ENCODE data around the gene CDH8. TPM values are rescaled to one million over a fixed set of nuclear protein-coding genes. Genes with fewer than 3 reads are reported as not detected.
"Not testable (repeated sequence)": the region's sequence is repeated elsewhere in the genome, so short reads cannot be mapped to it uniquely, and the experiment has no call there.

CDH8 gene
- total RNA-seq, 1 donor from 2014 or later, result 0.48 TPM

- ATAC-seq, result no peak
Measured at GRCh38 chr16:61842666-61843065, 193.6 kb downstream of the CDH8 start.

GRCh38 chr16:61836804-61837393 lies 199.3 kb downstream of the CDH8 start:
- no peak for ATAC-seq

- ATAC-seq, result no peak
Measured at GRCh38 chr16:61834082-61834481, 202.2 kb downstream of the CDH8 start.

GRCh38 chr16:61831351-61831917 lies 204.8 kb downstream of the CDH8 start:
- ATAC-seq, result no peak

- no peak for ATAC-seq
Measured at GRCh38 chr16:61829631-61830030, 206.6 kb downstream of the CDH8 start.

GRCh38 chr16:61823326-61823725 lies 212.9 kb downstream of the CDH8 start:
- no peak for ATAC-seq

GRCh38 chr16:61820820-61821219 lies 215.4 kb downstream of the CDH8 start:
- no peak for ATAC-seq

- no peak for ATAC-seq
Measured at GRCh38 chr16:61820398-61820797, 215.8 kb downstream of the CDH8 start.

GRCh38 chr16:61818850-61819249 lies 217.4 kb downstream of the CDH8 start:
- no peak for ATAC-seq

GRCh38 chr16:61817583-61818278 lies 218.5 kb downstream of the CDH8 start:
- no peak for ATAC-seq

GRCh38 chr16:61814726-61815347 lies 221.4 kb downstream of the CDH8 start:
- ATAC-seq, result no peak

- ATAC-seq, result no peak
Measured at GRCh38 chr16:61813339-61813738, 222.9 kb downstream of the CDH8 start.

- no peak for ATAC-seq
Measured at GRCh38 chr16:61812251-61812650, 224.0 kb downstream of the CDH8 start.

GRCh38 chr16:61807551-61807950 lies 228.7 kb downstream of the CDH8 start:
- no peak for ATAC-seq

GRCh38 chr16:61801217-61801616 lies 235.0 kb downstream of the CDH8 start:
- not testable (repeated sequence) for ATAC-seq

- no peak for ATAC-seq
Measured at GRCh38 chr16:61798741-61799140, 237.5 kb downstream of the CDH8 start.

GRCh38 chr16:61797961-61798507 lies 238.2 kb downstream of the CDH8 start:
- ATAC-seq, result no peak

- ATAC-seq, result no peak
Measured at GRCh38 chr16:61797296-61797795, 238.9 kb downstream of the CDH8 start.

GRCh38 chr16:61792194-61792909 lies 243.9 kb downstream of the CDH8 start:
- no peak for ATAC-seq

GRCh38 chr16:61791464-61791863 lies 244.8 kb downstream of the CDH8 start:
- ATAC-seq, result no peak

GRCh38 chr16:61781855-61782254 lies 254.4 kb downstream of the CDH8 start:
- not testable (repeated sequence) for ATAC-seq

- no peak for ATAC-seq
Measured at GRCh38 chr16:61780161-61780560, 256.1 kb downstream of the CDH8 start.

- no peak for ATAC-seq
Measured at GRCh38 chr16:61770301-61770700, 265.9 kb downstream of the CDH8 start.

Measured in esophagus mucosa (tissue), 1 donor.